NCI-H774 (cell line): ENCODE data around the gene IL22RA1.

ENCODE experiments used
- DNase-seq: peaks from one replicate; lab custom pipeline; 2025; lab: John Stamatoyannopoulos, UW

IL22RA1 gene

DNA sequence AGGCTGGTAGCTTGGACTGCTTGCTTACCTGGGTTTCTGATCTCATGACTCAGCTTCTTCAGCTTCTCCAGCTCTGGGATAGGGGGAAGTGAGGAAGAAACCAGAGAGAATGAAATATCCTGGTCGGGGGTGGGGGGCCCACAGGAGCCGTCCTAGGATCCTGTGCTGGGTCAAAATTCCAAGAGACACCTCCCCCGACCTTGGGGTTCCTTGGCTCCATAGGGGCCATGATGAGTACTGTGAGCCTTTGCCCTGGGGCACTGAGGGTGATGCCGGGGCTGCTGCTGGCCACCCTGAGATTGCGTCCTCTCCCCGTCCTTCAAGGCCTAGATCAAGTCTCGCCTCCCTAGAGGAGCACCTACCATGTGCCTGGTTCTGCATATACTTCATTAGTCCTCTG, 71.0 kb downstream of the IL22RA1 start:
- no peak for DNase-seq

DNA sequence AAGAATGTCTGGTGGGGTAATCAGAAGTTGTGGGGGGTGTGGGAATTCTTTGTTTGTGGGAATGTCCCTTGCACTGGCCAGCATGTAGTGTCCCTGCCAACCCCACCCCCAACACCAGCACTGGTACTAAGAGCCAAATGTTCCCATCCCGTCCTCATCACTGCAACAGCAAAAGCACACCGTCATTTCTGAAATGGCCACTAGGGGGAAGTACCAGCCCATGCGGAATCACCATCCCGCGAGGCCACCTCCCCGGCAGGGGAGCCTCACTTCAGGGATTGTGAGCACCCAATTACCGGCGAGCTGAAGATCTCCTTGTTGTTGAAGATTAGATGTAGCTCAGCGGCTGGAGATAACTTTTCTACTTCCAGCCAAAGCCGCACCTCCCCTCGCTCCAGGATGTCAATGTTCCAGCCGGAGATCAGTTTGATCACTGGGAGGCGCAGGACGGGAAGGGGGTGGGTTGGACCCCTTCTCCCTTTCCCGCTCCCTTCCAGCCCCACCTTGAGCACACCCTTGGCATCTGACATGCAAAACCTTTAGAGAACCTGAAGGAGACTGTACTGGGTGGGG, 72.0 kb downstream of the IL22RA1 start:
- DNase-seq = no peak

DNA sequence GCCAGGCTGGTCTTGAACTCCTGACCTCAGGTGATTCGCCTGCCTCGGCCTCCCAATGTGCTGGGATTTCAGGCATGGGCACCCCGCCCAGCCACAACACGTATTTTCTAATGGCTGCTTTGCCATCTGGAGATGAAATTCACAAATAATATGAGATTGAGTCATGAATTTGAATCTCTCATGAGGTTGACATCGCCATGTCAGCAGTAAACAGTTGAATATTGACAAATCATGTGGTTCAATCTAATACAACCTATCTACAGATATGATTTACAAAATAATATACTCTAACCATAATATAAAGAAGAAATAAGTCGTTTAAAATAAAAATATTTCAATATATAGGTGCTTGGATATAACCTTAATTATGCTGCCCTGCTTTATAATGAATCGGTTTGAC, 73.1 kb downstream of the IL22RA1 start:
- no peak for DNase-seq
